ENCODE data around the gene DNAJC25.

DNAJC25 gene

GRCh38 chr9:111649016-111649415 is 17.9 kb downstream of the DNAJC25 start:
- H3K27me3 ChIP-seq (replicated peaks in 2 of 5; ENCODE audit: control insufficient read depth in 4 of 5, insufficient read depth in 5 of 5, low read length in 4 of 5), result no peaks in the 10 kb centered on the region
- WGBS (ENCODE audit: insufficient coverage), result 100% methylated on average over 2 of the region's 4 CpGs
- POLR2A ChIA-PET, result no interaction called here
- no peak overlapping the region for H3K4me3 ChIP-seq (ENCODE audit: control insufficient read depth in 1 of 7, extremely low read depth in 1 of 7, insufficient read depth in 4 of 7, low read depth in 2 of 7, low read length in 6 of 7)
- CTCF ChIA-PET, result interaction anchor here (1.3 kb wide), 1 partner anchor 51 kb away, joined by 3 read pairs; no protein-coding TSS in a partner anchor
- H3K36me3 ChIP-seq (ENCODE audit: control insufficient read depth in 4 of 4, insufficient read depth in 4 of 4, low read length in 3 of 4), result peaks cover 0 to 33% (median 18%) of the 10 kb centered on the region in 4 experiments
- H3K9me3 ChIP-seq (ENCODE audit: control extremely low read depth in 1 of 5, control insufficient read depth in 4 of 5, insufficient read depth in 2 of 5, low read depth in 1 of 5, low read length in 4 of 5), result no peaks in the 10 kb centered on the region
- H3K4me1 ChIP-seq (ENCODE audit: control extremely low read depth in 1 of 4, control insufficient read depth in 4 of 4, insufficient read depth in 4 of 4, low read length in 3 of 4), result no peaks in the 10 kb centered on the region
- no peak for DNase-seq
- no peak overlapping the region for H3K27ac ChIP-seq (ENCODE audit: insufficient read depth in 1 of 2, low read depth in 1 of 2, low read length in 2 of 2, poor library complexity in 1 of 2, severe bottlenecking in 2 of 2)

DNA sequence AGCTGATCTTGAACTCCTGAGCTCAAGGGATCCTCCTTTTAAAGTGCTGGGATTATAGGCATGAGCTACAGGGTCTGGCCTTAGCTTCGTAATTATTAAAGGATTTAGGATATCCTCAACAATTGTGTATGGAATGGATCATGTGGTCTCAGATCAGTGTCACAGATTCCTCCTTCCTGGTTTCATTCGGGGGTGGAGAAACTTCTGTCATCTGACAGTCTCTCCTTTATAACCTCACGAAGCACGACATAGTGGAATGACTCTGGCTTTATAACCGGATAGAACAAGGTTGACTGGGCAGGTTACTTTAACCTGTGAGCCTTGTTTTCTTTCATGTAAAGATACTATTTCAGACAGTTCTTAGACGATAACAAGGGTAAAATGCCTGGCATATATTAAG is 25.9 kb downstream of the DNAJC25 start:
- H3K4me1 ChIP-seq (ENCODE audit: control extremely low read depth in 1 of 4, control insufficient read depth in 4 of 4, insufficient read depth in 4 of 4, low read length in 3 of 4), result peaks cover 4 to 5% (median 5%) of the 10 kb centered on the region in 4 experiments
- H3K9me3 ChIP-seq (ENCODE audit: control extremely low read depth in 1 of 5, control insufficient read depth in 4 of 5, insufficient read depth in 2 of 5, low read depth in 1 of 5, low read length in 4 of 5), result no peaks in the 10 kb centered on the region
- H3K27me3 ChIP-seq (replicated peaks in 2 of 5; ENCODE audit: control insufficient read depth in 4 of 5, insufficient read depth in 5 of 5, low read length in 4 of 5), result no peaks in the 10 kb centered on the region
- no peak overlapping the region for H3K27ac ChIP-seq (ENCODE audit: insufficient read depth in 1 of 2, low read depth in 1 of 2, low read length in 2 of 2, poor library complexity in 1 of 2, severe bottlenecking in 2 of 2)
- peaks cover 0 to 12% (median 7%) of the 10 kb centered on the region in 4 experiments for H3K36me3 ChIP-seq (ENCODE audit: control insufficient read depth in 4 of 4, insufficient read depth in 4 of 4, low read length in 3 of 4)
- DNase-seq, result no peak
- H3K4me3 ChIP-seq (ENCODE audit: control insufficient read depth in 1 of 7, extremely low read depth in 1 of 7, insufficient read depth in 4 of 7, low read depth in 2 of 7, low read length in 6 of 7), result no peak overlapping the region
- 94% methylated on average over 5 of the region's 6 CpGs for WGBS (ENCODE audit: insufficient coverage)
- POLR2A ChIA-PET, result no interaction called here
- CTCF ChIA-PET, result no interaction called here

DNA sequence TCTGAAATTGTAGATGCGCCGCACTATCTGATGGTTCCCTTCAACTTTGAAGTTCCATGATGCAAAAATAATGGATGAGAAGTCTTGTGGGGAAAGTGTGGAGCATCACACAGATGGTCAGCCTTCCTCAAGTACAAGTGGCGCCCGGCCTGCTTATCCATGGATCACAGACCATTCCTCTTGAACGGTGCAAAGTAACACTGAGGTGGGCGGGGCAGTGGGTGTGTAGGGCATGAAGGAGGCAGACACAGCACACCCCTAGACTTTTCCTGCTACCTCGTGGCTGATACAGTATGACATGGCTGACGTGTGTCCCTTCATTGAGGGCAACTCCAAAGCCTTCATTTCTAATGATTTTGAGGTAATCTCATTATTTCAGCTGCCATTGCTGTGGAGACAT is 27.8 kb downstream of the DNAJC25 start:
- H3K27me3 ChIP-seq (replicated peaks in 2 of 5; ENCODE audit: control insufficient read depth in 4 of 5, insufficient read depth in 5 of 5, low read length in 4 of 5), result no peaks in the 10 kb centered on the region
- ChIA-PET CTCF (no interaction called here), POLR2A (no interaction called here)
- H3K27ac ChIP-seq (ENCODE audit: insufficient read depth in 1 of 2, low read depth in 1 of 2, low read length in 2 of 2, poor library complexity in 1 of 2, severe bottlenecking in 2 of 2), result no peak overlapping the region
- no peak for DNase-seq
- H3K9me3 ChIP-seq (ENCODE audit: control extremely low read depth in 1 of 5, control insufficient read depth in 4 of 5, insufficient read depth in 2 of 5, low read depth in 1 of 5, low read length in 4 of 5), result no peaks in the 10 kb centered on the region
- no peak overlapping the region for H3K4me3 ChIP-seq (ENCODE audit: control insufficient read depth in 1 of 7, extremely low read depth in 1 of 7, insufficient read depth in 4 of 7, low read depth in 2 of 7, low read length in 6 of 7)
- peaks cover 10 to 21% (median 20%) of the 10 kb centered on the region in 4 experiments for H3K4me1 ChIP-seq (ENCODE audit: control extremely low read depth in 1 of 4, control insufficient read depth in 4 of 4, insufficient read depth in 4 of 4, low read length in 3 of 4)
- 85% methylated on average over 7 of the region's 8 CpGs for WGBS (ENCODE audit: insufficient coverage)
- peaks cover 0 to 8% (median 6%) of the 10 kb centered on the region in 4 experiments for H3K36me3 ChIP-seq (ENCODE audit: control insufficient read depth in 4 of 4, insufficient read depth in 4 of 4, low read length in 3 of 4)

DNA sequence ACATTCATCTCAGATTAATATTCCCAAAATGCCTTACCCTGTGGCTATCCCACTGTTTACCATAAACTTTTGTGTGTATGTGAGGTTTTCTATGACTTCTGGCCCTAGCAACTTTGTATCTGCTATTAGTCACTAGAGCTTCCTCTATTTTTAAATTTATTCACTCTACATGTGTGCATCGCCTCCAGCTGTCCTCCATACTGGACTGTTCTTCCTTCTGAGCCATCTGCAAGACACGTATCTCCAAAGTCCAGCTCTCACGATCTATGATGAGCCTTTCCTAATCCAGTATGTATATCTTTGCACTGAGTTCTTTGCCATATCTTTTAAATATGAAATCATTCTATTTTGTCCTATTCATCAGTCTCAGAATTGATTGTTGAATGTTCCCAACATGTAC is 28.6 kb downstream of the DNAJC25 start:
- DNase-seq, result peak in 2 of 3 donors; percentile 5 to 7
- ChIA-PET POLR2A (no interaction called here), CTCF (no interaction called here)
- no peaks in the 10 kb centered on the region for H3K27me3 ChIP-seq (replicated peaks in 2 of 5; ENCODE audit: control insufficient read depth in 4 of 5, insufficient read depth in 5 of 5, low read length in 4 of 5)
- H3K9me3 ChIP-seq (ENCODE audit: control extremely low read depth in 1 of 5, control insufficient read depth in 4 of 5, insufficient read depth in 2 of 5, low read depth in 1 of 5, low read length in 4 of 5), result no peaks in the 10 kb centered on the region
- no peak overlapping the region for H3K4me3 ChIP-seq (ENCODE audit: control insufficient read depth in 1 of 7, extremely low read depth in 1 of 7, insufficient read depth in 4 of 7, low read depth in 2 of 7, low read length in 6 of 7)
- H3K27ac ChIP-seq (ENCODE audit: insufficient read depth in 1 of 2, low read depth in 1 of 2, low read length in 2 of 2, poor library complexity in 1 of 2, severe bottlenecking in 2 of 2), result no peak overlapping the region
- 100% methylated on average over 1 of the region's 3 CpGs for WGBS (ENCODE audit: insufficient coverage)
- H3K36me3 ChIP-seq (ENCODE audit: control insufficient read depth in 4 of 4, insufficient read depth in 4 of 4, low read length in 3 of 4), result peaks cover 0 to 8% (median 6%) of the 10 kb centered on the region in 4 experiments
- peaks cover 10 to 21% (median 20%) of the 10 kb centered on the region in 4 experiments for H3K4me1 ChIP-seq (ENCODE audit: control extremely low read depth in 1 of 4, control insufficient read depth in 4 of 4, insufficient read depth in 4 of 4, low read length in 3 of 4)

DNA sequence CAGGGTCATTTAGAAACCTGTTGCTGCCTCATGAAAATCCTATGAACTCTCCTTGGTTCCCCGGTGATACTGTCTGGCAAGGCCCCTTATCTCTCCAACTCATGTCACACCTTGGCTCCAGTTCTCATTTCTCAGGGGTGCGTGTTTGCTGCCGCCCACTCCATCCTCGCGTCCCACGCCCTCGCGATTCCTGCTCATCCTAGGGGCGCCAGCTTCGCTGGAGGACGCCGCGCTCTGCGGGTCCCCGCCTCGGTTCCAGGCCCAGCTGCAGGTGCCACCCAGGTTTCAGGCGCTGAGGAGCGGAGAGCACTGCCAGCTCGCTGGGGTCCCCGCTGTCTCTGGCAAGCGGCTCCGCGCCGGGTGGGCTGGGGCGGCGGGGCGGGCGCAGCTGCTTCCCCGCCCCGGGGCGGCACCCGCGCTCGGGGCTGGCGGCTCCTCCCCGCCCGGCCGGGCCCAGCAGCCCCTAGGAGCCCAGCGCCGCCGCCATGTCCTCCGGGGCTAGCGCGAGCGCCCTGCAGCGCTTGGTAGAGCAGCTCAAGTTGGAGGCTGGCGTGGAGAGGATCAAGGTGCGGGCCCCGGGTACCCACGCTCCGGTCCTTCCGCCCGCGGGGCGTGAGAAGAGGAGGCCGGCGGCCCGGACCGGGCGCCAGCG is 30.1 kb downstream of the DNAJC25 start, which contains the start of gene GNG10:
GNG10 (plus strand) TSS at position 456 of the 652 bp plus-strand sequence; CDS start at position 486, 30 bp downstream.
- H3K36me3 ChIP-seq (ENCODE audit: control insufficient read depth in 4 of 4, insufficient read depth in 4 of 4, low read length in 3 of 4), result peaks cover 0 to 13% (median 5%) of the 10 kb centered on the region in 4 experiments
- ChIA-PET POLR2A (interaction anchor here (1.8 kb wide), 1 partner anchor 30 kb away, joined by 10 read pairs; the partner anchor contains the start of gene DNAJC25), CTCF (interaction anchor here (1.1 kb wide), 1 partner anchor 30 kb away, joined by 3 read pairs; no protein-coding TSS in a partner anchor)
- H3K4me1 ChIP-seq (ENCODE audit: control extremely low read depth in 1 of 4, control insufficient read depth in 4 of 4, insufficient read depth in 4 of 4, low read length in 3 of 4), result peaks cover 10 to 21% (median 20%) of the 10 kb centered on the region in 4 experiments
- DNase-seq, result peak; percentile 54 to 81 (median 65)
- peak within 1 kb of the TSS in 1 of 2 experiments; percentile 68 for H3K27ac ChIP-seq (ENCODE audit: insufficient read depth in 1 of 2, low read depth in 1 of 2, low read length in 2 of 2, poor library complexity in 1 of 2, severe bottlenecking in 2 of 2)
- under 1% methylated on average over 52 of the region's 61 CpGs for WGBS (ENCODE audit: insufficient coverage)
- no peaks in the 10 kb centered on the region for H3K27me3 ChIP-seq (replicated peaks in 2 of 5; ENCODE audit: control insufficient read depth in 4 of 5, insufficient read depth in 5 of 5, low read length in 4 of 5)
- H3K9me3 ChIP-seq (ENCODE audit: control extremely low read depth in 1 of 5, control insufficient read depth in 4 of 5, insufficient read depth in 2 of 5, low read depth in 1 of 5, low read length in 4 of 5), result no peaks in the 10 kb centered on the region
- H3K4me3 ChIP-seq (ENCODE audit: control insufficient read depth in 1 of 7, extremely low read depth in 1 of 7, insufficient read depth in 4 of 7, low read depth in 2 of 7, low read length in 6 of 7), result peak within 1 kb of the TSS; percentile 69 to 94 (median 85)

- Histone ChIP-seq H3K9me3 (ENCODE audit: control extremely low read depth in 1 of 5, control insufficient read depth in 4 of 5, insufficient read depth in 2 of 5, low read depth in 1 of 5, low read length in 4 of 5) (no peaks in the 10 kb centered on the region), H3K36me3 (ENCODE audit: control insufficient read depth in 4 of 4, insufficient read depth in 4 of 4, low read length in 3 of 4) (peaks cover 3 to 17% (median 7%) of the 10 kb centered on the region in 4 experiments), H3K27me3 (replicated peaks in 2 of 5; ENCODE audit: control insufficient read depth in 4 of 5, insufficient read depth in 5 of 5, low read length in 4 of 5) (no peaks in the 10 kb centered on the region), H3K4me1 (ENCODE audit: control extremely low read depth in 1 of 4, control insufficient read depth in 4 of 4, insufficient read depth in 4 of 4, low read length in 3 of 4) (peaks cover 10 to 21% (median 20%) of the 10 kb centered on the region in 4 experiments), H3K4me3 (ENCODE audit: control insufficient read depth in 1 of 7, extremely low read depth in 1 of 7, insufficient read depth in 4 of 7, low read depth in 2 of 7, low read length in 6 of 7) (peak overlapping the region; percentile 69 to 94 (median 85)), H3K27ac (ENCODE audit: insufficient read depth in 1 of 2, low read depth in 1 of 2, low read length in 2 of 2, poor library complexity in 1 of 2, severe bottlenecking in 2 of 2) (peak overlapping the region in 1 of 2 experiments; percentile 68)
- CTCF ChIA-PET, result interaction anchor here (1.1 to 1.2 kb wide), 2 partner anchors 29 to 46 kb away, joined by 3 to 4 read pairs; no protein-coding TSS in a partner anchor
- DNase-seq, result peak; percentile 13 to 65 (median 40)
- POLR2A ChIA-PET, result interaction anchor here (1.8 kb wide), 1 partner anchor 31 kb away, joined by 10 read pairs; the partner anchor contains the start of gene DNAJC25
- WGBS (ENCODE audit: insufficient coverage), result 0% methylated on average over 42 of the region's 57 CpGs
Observed at GRCh38 chr9:111661802-111662521, 30.8 kb downstream of the DNAJC25 start.

All from common myeloid progenitor, CD34-positive (primary cell).